HG02759 (cell line): ENCODE data around the gene GLUD2.
"Not testable (repeated sequence)": the region's sequence is repeated elsewhere in the genome, so short reads cannot be mapped to it uniquely, and the experiment has no call there.

Source experiments
- ATAC-seq: cut with Tn5 transposase; IDR thresholded peaks from one replicate; pipeline ENCODE4 v1.9.1; 2021; ENCODE audit warnings: mild to moderate bottlenecking, moderate library complexity; ENCODE audit not compliant: unreplicated experiment

Gene GLUD2

DNA sequence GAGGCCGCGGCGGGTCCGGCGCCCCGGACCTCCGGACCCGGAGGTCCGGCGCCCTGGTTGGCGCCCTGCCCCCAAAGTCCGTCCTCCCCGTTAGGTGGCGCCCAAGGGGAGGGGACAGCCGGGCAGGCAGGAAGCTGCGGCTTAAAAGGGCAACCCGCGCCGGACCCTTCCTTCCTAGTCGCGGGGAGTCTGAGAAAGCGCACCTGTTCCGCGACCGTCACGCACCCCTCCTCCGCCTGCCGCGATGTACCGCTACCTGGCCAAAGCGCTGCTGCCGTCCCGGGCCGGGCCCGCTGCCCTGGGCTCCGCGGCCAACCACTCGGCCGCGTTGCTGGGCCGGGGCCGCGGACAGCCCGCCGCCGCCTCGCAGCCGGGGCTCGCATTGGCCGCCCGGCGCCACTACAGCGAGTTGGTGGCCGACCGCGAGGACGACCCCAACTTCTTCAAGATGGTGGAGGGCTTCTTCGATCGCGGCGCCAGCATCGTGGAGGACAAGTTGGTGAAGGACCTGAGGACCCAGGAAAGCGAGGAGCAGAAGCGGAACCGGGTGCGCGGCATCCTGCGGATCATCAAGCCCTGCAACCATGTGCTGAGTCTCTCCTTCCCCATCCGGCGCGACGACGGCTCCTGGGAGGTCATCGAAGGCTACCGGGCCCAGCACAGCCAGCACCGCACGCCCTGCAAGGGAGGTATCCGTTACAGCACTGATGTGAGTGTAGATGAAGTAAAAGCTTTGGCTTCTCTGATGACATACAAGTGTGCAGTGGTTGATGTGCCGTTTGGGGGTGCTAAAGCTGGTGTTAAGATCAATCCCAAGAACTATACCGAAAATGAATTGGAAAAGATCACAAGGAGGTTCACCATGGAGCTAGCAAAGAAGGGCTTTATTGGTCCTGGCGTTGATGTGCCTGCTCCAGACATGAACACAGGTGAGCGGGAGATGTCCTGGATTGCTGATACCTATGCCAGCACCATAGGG is at the start of gene GLUD2:
TSS of gene GLUD2 (plus strand) at position 170 of the 979 bp plus-strand sequence. CDS start at position 245, 75 bp downstream.
- ATAC-seq: not testable (repeated sequence)

DNA sequence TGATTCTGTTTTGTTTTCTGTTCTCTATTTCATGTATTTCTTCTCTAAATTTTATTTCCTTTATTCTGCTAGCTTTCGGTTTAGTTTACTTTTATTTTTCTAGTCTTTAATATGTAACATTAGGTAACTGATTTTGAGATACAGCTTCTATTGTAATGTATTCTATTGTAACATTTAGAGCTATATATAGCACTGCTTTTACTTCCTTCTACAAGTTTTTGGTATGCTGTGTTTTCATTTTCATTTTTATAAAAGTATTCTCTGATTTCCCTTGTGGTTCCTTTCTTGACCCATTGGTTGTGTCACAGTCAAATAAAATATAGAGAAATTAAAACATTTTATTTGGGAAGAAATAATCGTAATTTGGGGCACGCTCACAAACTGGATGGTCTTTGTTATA is 48.0 kb upstream of the GLUD2 start:
- ATAC-seq: no peak

DNA sequence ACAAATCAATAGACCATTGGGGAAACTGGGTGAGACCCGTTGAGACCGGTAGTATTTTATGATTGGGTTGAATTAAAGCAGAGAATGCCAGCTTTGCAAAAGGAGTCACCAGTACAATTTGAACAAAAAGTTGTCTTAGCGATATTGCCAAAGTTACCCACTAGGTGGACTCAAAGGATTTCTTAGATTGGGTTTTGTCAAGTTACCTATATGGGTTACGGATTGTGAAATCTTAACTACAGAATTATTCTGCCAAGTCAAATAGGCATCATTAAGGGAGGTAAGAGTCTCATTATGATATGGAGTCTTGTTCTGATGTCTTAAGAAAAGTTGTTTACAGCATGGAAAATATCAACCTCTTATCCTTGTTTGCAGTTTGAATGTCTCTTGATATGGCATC is 46.8 kb upstream of the GLUD2 start:
- ATAC-seq: no peak

DNA sequence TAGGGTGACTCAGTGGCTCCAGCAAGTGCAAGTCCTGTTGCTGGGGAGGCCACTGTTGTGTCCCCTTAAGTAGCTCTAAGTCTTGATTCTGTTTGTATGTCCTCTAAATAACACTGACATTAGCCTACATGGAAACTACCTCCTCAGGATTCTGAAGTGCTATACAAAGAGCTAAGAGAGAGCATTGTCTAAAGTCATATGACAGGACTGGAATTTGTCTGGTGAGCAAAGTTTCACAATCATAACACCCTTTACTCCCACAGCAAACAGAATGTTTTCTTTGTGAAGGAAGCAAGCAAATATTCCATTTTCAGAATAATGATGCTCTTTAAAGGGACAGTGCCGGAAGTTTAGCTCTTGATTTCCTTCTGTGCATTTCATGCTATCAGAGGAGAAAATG is 38.5 kb upstream of the GLUD2 start:
- ATAC-seq: no peak

DNA sequence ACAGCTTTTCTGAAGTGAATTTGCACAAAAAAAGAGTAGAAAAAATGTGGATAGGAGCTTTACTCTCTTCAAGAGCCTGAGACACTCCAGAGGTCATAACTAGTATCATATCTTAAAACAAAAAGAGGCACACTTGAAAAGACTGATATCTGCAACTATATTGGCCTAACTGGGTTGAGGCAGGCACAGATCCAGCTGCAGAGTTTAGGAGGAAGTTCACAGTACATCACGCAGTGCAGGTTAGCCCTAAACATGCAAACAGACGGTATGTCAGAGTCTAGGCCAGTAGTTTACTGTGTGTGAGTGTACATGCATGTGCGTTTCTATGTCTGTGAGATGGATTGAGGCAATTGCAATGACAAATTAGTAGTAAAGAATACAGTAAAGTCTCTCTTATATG is 37.6 kb upstream of the GLUD2 start:
- ATAC-seq: no peak

DNA sequence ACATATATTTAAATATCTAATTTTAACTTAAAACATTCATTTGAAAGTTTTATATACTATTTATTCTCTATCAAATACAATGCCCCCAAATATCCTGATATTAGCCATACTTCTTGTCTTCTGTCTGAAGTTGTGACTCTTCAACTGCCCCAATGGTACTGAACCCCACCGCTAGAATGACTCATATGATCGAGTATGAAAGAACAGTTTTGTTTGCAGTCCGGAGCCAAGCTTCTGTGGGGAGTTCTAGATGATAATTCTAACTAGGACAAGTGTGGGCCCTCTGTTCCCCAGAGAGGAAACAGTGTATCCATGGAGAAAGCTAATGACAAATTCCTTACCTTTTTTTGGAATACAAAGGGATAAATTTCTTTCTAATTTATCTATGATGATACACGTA is 37.2 kb upstream of the GLUD2 start:
- no peak for ATAC-seq

DNA sequence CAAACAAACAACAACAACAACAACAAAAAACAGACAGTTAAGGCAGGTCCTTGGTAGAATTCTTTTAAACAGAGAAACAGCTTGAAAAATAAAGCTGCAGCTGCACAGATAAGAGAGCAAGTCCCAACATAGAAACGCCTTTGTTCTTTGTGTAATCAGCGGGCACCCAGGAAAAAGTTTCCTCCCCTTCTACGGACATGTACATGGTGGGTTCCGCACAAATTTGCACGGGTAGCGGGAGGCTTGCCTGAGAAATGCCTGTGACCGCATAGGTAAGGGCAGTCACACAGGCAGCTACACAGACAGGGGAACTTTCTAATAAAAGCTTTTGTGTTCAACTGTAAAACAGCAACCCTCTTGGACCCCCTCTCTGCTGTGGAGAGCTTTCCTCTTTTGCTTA is 36.2 kb upstream of the GLUD2 start:
- no peak for ATAC-seq

DNA sequence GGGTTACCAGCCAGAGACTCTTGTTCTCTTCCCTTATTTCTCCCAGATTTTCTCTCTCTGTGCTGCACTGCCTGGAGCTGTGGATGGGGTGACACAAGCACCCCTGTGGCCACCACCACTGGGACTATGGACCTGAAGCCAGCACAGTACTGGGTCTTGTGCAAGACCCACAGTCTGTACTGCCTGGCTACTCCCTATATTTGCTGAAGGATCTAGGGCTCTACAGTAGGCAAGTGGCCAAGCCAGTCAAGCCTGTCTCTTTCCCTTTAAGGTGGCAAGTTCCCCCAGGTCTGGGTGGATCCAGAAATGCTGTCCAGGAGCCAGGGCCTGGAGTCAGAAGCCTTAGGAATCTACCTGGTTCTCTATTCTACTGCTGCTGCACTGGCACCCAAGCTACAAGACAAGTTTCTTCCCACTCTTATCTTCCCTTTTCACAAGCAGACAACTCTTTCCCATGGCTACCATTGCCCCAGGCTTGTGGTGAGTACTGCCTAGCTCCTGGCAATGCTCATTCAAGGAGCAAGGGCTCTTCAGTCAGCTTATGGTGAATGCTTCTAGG is 33.4 kb upstream of the GLUD2 start:
- ATAC-seq: no peak

DNA sequence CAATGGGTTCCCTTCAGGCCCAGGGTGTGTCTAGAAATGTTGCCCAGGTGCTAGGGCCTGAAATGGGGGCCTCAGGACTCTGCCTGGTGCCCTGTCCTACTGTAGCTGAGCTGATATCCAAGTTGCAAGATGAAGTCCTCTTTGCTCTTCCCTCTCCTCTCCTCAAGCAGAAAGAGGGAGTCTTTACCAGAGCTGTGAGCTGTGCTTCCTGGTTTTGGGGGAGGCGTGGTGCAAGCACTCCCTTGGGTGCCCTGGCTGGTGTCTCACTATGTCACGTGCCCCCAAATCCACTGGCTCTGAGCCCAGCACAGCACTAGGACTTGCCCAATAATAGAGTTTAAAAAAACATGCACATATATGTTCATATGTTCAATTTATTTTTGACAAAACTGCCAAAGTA is 32.6 kb upstream of the GLUD2 start:
- ATAC-seq: no peak

DNA sequence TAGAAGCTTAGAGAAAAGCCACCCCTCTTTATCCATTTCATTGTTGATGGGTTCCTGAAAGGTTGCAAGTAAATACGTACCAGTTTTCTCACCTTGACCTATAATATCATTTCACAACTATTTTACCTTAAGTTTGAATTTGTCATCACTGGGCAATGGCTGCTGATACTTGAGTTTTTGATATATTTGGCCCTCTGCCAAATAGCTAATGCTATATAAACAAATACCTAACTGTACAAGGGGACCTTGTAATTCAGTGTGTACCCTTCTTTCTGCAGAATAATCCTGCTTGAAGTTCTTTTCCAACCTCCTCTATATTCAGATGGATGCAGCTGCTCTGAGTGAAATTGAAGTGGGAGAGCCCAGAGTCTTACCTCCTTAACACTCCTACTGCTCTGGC is 19.0 kb upstream of the GLUD2 start:
- ATAC-seq: no peak

DNA sequence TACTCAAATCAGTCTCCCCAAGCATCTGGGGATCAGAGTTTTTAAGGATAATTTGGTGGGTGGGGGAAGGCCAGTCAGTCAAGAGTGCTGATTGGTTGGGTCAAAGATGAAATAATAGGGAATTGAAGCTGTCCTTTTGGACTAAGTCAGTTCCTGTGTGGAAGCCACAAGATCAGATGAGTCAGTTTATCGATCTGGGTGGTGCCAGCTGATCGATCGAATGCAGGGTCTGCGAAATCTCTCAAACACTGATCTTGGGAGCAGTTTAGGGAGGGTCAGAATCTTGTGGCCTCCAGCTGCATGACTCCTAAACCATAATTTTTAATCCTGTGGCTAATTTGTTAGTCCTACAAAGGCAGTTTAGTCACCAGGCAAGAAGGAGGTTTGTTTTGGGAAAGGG is 17.3 kb upstream of the GLUD2 start:
- no peak for ATAC-seq

DNA sequence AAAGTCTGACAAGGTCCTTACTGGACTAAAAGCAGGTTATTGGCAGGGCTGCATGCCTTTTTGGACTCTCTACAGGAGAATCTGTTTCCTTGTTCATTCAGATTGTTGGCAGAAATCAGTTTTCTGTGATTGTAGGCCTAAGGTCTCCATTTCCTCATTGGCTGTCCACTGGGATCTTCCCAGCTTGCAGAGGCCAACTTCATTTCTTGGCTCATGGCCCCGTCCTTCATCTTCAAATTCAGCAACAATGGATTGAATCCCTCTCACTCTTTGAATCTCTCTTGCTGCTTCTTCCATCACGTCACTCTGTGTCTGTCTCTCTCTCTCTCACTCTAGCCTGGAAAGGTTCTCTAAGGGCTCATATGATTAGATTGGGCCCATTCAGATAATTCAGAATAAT is 14.9 kb upstream of the GLUD2 start:
- ATAC-seq: no peak

DNA sequence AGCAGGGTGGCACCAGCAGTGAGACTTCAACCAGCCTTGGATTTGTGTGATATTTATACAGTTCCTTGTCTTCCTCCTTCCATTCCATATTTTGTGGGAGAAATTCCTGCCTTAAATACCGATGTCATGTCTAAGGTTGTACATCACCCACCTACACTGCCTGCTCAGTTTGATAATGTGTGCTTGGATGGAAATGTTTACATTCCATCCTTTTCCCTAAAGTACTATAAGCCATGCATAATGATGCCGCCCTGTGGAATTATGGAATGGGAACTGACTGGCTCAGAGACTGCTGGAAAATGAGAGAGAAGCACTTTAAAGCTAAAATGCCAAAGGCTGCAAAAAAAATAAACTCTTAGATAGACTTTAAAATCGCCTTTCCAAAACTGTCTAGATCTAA is 11.3 kb upstream of the GLUD2 start:
- ATAC-seq: no peak

DNA sequence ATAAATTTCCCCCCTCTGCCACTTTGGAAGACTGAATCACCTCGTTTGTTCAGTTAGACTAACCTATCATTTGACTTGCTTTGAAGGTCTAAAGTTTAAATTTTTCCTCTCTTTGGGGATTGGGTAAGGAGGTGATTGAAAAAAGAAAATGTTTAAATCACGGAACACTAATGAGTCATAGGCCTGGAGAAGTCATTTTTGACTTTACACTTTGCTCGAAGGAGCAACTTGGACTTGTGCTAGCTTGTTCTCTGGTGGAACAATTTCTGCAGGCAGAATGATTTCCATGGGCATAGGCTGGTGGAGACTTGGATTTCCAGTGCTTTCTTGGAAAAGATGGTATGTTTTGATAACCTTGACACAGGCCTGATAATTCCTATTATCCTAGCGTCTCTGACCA is 10.5 kb upstream of the GLUD2 start:
- ATAC-seq: no peak

DNA sequence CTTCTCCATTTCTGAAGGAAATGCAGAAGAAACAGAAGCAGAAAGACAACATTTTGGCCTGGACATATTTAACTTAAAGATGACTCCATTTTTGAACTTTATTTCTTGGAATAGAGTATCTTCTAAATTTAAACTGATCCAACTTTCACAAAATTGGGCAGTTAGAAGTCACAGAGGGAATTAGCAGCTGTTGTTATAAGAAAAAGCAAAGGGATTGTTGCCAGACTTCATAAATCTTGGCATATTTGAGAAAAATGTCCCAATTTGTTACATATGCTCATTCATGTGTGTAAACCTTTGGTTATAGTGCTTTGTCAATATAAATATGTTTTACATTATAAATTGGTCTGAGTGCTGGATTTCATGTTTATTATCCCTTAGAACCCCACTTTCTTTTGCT is 3.4 kb downstream of the GLUD2 start:
- ATAC-seq: no peak

DNA sequence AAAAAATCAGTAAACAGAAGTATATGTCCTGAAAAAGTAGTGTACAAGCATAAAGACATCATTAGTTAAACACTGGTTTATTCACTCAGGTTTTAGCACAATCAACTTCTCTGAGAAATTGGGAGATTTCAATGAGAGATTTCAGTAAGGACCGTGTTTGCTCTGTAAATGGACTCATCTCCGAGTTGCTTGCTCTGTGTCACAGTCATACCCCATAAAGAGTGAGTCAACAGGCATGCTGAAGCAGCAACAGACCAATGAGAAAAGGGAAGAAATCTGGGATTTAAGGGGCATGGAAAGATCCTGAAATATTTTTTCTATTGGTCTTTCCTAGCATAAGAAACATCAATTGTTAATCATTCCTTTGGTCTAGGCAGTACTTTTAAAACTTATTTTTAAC is 4.7 kb downstream of the GLUD2 start:
- no peak for ATAC-seq

DNA sequence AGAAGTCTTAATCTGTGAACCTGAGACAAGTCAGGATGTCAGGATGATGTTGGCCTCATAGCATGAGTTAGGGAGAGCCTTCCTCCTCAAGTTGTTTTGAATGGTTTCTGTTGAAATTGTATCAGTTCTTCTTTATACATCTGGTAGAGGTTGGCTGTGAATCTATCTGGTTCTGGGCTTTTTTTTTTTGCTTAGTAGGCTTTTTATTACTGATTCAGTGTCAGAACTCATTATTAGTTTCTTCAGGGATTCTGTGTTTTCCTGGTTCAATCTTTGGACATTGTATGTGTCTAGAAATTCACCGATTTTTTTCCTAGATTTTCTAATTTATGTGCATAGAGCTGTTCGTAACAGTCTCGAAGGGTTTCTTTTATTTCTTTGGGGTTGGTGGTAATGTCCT is 14.9 kb downstream of the GLUD2 start:
- ATAC-seq: no peak

DNA sequence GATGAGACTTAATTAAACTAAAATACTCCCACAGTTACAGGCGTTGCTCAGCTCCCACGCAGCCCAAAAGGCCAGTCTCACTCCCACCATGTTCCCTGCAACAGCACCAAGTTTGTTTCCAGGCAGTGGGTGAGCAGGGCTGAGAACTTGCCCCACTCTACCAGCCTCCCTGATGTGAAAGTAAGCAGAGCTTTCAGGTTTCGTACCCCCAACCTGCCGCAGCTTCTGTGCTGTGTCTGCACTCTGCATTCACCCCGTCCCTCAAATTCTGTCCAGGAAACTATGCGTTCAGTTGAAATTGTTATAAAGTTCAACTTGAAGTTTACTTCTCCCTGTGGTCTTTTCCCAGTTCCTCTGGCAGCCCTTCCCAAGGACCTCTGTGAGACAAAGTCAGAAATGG is 17.2 kb downstream of the GLUD2 start:
- ATAC-seq: no peak

DNA sequence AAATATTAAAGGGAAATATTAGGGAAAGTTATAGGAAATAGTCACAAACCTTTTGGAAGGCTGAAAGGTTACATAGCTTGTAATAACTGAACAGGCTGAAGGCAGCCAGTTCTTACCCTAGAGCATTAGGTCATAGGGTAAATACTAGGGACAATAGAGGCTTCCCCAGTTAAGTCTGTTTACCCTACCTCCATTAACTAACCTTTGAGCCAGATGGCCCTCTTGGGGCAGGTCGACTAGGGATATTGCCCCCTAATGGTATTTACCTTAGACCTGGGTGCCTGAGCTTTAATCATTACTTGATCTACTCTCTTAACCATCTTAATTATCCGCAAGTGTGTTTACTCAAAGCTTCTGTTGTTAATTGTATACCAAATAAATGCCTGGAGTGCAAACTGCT is 36.8 kb downstream of the GLUD2 start:
- ATAC-seq: not testable (repeated sequence)

DNA sequence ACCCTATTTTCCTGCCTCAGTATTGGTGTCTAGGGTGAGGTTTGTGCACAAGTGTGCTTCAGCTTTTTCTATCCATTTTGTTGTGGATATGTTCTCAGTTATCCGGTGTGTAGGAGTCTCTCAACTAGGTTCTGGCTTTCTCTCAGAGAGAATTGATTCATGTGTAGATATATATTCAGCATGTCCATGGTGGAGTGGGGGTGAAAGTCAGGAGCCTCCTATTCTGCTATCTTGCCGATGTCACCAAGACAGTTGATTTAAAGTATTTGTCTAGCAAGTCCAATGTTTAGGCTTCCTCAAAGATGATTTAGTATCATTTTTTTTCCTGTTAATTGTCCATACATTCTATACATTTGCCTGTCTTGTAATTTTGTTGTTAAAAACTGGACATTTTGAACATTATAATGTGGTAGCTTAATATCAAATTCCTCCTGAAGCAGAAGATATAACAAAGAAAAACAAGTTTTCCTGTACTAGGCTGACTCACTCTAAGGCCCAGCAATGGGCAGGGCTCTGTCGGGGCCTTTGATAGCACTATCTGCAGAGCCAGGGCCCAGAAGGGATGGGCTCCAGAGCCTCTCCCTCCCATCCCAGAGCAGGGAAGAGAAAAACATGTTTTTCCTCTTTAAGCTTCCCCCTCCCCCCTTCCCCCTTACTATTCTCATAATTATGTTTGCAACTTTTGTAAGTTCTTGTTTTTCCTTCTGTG is 37.6 kb downstream of the GLUD2 start:
- ATAC-seq: no peak

DNA sequence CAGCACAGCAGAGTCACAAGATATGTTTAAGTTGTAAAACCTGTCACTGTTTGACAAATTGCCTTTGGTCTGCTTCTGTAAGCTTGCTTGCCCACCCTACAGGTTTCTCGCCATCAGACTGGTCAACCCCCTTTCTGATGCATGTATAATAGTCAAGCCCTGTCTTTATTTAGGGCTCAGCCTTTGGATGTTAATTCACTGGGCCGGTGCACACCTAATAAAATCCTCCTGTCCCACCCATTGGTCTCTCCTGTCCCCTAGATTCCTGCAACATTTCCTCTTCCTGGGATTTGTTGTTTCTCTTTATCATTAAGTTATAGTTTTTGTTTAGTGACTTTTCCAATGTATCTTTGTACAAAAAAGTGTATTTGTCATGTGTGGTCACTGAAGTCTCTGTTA is 38.2 kb downstream of the GLUD2 start:
- ATAC-seq: no peak

DNA sequence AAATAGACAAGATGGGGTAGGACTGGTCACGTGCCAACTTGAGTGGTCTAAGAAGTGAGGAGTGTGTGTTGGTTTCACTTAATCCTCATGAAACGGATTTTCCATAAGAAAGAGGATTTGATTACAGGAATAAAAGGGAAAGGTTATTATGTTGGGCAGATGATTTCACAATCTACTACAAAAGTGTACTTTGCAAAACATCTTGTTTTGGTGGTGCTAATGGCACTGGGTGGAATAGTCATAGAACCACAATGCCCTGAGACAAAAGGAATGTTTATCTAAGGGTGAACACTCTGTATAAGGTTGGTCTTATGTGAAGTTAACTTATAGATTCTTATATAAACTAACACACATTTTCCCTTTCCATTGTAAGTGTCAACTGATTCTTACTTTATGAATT is 45.6 kb downstream of the GLUD2 start:
- ATAC-seq: no peak
